OCI-LY7 (cell line): ENCODE results near the gene MRTFB. TPM values are rescaled to one million over a fixed set of nuclear protein-coding genes. Genes with fewer than 3 reads are reported as not detected.
A peak's percentile ranks its signal among the peaks of the same experiment; 100 is the strongest.

Experiments
- BruUV-seq: library from RNA; stranded (reverse); fragments of 400-500 nt; replicated peaks from 2 replicates; lab custom pipeline; 2021; lab: Mats Ljungman, UMichigan
- CTCF ChIA-PET: fragments of 300-600 bp; sonication (Branson Sonifier 250); formaldehyde crosslinking; loops from one replicate; lab custom pipeline; 2022; ENCODE audit warnings: antibody characterized with exemption; ENCODE audit not compliant: unreplicated experiment; lab: Charles Lee
- POLR2A ChIA-PET: fragments of 300-600 bp; sonication (Branson Sonifier 250); formaldehyde crosslinking; loops from one replicate; lab custom pipeline; 2022; ENCODE audit warnings: antibody characterized with exemption; lab: Charles Lee
- DNase-seq: peaks from one replicate; pipeline ENCODE4 v3.0.0-alpha.2; 2015; ENCODE audit warnings: low spot score
- H2AFZ ChIP-seq: fragments of 200-600 bp; sonication (generic), shearing (Covaris generic); 2 replicates; pipeline ENCODE4 v1.6.1; 2014; ENCODE audit warnings: mild to moderate bottlenecking, antibody characterized with exemption, low read length, moderate library complexity
- H3K27ac ChIP-seq: fragments of 200-600 bp; sonication (generic); 2 replicates; pipeline ENCODE4 v1.5.1; 2014; ENCODE audit warnings: mixed run types, low read depth, mild to moderate bottlenecking, moderate library complexity, low read length, inconsistent platforms; ENCODE audit not compliant: poor library complexity, severe bottlenecking
- H3K36me3 ChIP-seq: fragments of 200-600 bp; sonication (generic); 2 replicates; pipeline ENCODE4 v1.6.1; 2014; ENCODE audit warnings: mild to moderate bottlenecking, antibody characterized with exemption, low read length, moderate library complexity, mixed read lengths; ENCODE audit not compliant: insufficient read depth
- H3K4me1 ChIP-seq: fragments of 200-600 bp; sonication (generic); 2 replicates; pipeline ENCODE4 v1.5.1; 2014; ENCODE audit warnings: mild to moderate bottlenecking, low read length; ENCODE audit not compliant: insufficient read depth, poor library complexity, severe bottlenecking
- H3K4me2 ChIP-seq: fragments of 200-600 bp; sonication (generic); 2 replicates; pipeline ENCODE4 v1.6.1; 2014; ENCODE audit warnings: mild to moderate bottlenecking, low read length
- H3K4me3 ChIP-seq: fragments of 200-600 bp; sonication (generic); 2 replicates; pipeline ENCODE4 v1.5.1; 2014; ENCODE audit warnings: mild to moderate bottlenecking, low read depth, low read length; ENCODE audit not compliant: poor library complexity, severe bottlenecking
- H3K79me2 ChIP-seq: fragments of 200-600 bp; sonication (generic); 2 replicates; pipeline ENCODE4 v1.6.1; 2016; ENCODE audit warnings: low read depth, mild to moderate bottlenecking, low read length, moderate library complexity, mixed read lengths; ENCODE audit not compliant: insufficient read depth
- H3K9me2 ChIP-seq: fragments of 200-600 bp; sonication (generic); 2 replicates; pipeline ENCODE4 v1.6.1; 2016; ENCODE audit warnings: mild to moderate bottlenecking, low read length, mixed read lengths; ENCODE audit not compliant: insufficient read depth
- H3K9me3 ChIP-seq: fragments of 200-600 bp; sonication (generic); 2 replicates; pipeline ENCODE4 v1.6.1; 2014; ENCODE audit warnings: mild to moderate bottlenecking, mixed run types, low read length, mixed read lengths
- H4K20me1 ChIP-seq: fragments of 200-600 bp; sonication (generic); 2 replicates; pipeline ENCODE4 v1.6.1; 2014; ENCODE audit warnings: mild to moderate bottlenecking, antibody characterized with exemption, low read length, moderate library complexity, mixed read lengths; ENCODE audit not compliant: insufficient read depth
- EZH2phosphoT487 ChIP-seq: fragments of 200-600 bp; sonication (generic); IDR thresholded peaks from 2 replicates; pipeline ENCODE4 v1.6.1; 2018; ENCODE audit warnings: low read depth, borderline replicate concordance, mild to moderate bottlenecking, mixed run types, antibody characterized with exemption, low read length, moderate library complexity, mixed read lengths
- intact Hi-C: fragments of 100-400 bp; cut with micrococcal nuclease; formaldehyde crosslinking; loops from one replicate; pipeline ENCODE4 v1.10.0; 2022; ENCODE audit not compliant: unreplicated experiment
- total RNA-seq, 2 experiments: library from RNA; depleted of rRNA in 1 of 2; stranded (reverse); fragments of >200 nt in 1 of 2; shearing (Covaris generic) in 1 of 2; gene quantifications; 2 replicates each; pipeline ENCODE4 v1.2.3, GENCODE V29; 2014 to 2022
- TF ChIP-seq, protein P1 (sequence below): fragments of 200-600 bp; sonication (generic); conservative IDR thresholded peaks from 2 replicates; pipeline ENCODE4 v1.5.1; 2014; ENCODE audit warnings: mild to moderate bottlenecking, antibody characterized with exemption, low read length, moderate library complexity, mixed read lengths

Gene MRTFB
- total RNA-seq, 2 experiments from 2014 or later = 8.5 to 21.4 TPM

DNA sequence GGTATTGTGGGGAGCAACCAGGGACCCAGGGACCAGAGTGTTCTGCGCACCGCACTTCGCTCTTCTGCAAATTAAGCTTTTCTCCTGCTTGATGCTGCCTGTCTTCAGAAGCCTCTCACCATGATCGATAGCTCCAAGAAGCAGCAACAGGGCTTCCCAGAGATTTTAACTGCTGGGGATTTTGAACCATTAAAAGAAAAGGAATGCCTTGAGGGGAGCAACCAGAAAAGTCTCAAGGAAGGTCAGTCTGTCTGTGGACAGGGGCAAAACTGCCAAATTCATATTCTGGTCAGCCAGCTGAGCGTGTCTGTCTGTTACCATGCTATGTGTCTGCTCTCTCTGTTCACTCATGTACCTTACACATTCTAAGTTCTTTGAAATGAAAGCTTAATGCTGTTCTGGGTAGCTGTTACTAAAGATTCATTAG is 115.7 kb downstream of the MRTFB start:
- H4K20me1 ChIP-seq = no peaks in the 10 kb centered on the region
- BruUV-seq = no TSS peak
- no peak overlapping the region for H3K4me3 ChIP-seq
- H3K4me2 ChIP-seq = no peak overlapping the region
- no peak overlapping the region for H2AFZ ChIP-seq
- H3K9me3 ChIP-seq = no peaks in the 10 kb centered on the region
- CTCF ChIA-PET = interaction anchor here (0.5 kb wide), 1 partner anchor 363 kb away, joined by 10 read pairs; no protein-coding TSS in a partner anchor
- H3K79me2 ChIP-seq = no peaks in the 10 kb centered on the region
- no peaks in the 10 kb centered on the region for H3K9me2 ChIP-seq
- POLR2A ChIA-PET = interaction anchor here (1.0 to 1.3 kb wide), 2 partner anchors 15 to 18 kb away, joined by 3 read pairs; no protein-coding TSS in a partner anchor
- intact Hi-C loops = no loop called here
- DNase-seq = no peak
- H3K36me3 ChIP-seq = no peaks in the 10 kb centered on the region
- H3K27ac ChIP-seq = no peak overlapping the region
- no peaks in the 10 kb centered on the region for H3K4me1 ChIP-seq
- TF ChIP-seq EZH2phosphoT487 = no peak
- TF ChIP-seq, protein P1, sequence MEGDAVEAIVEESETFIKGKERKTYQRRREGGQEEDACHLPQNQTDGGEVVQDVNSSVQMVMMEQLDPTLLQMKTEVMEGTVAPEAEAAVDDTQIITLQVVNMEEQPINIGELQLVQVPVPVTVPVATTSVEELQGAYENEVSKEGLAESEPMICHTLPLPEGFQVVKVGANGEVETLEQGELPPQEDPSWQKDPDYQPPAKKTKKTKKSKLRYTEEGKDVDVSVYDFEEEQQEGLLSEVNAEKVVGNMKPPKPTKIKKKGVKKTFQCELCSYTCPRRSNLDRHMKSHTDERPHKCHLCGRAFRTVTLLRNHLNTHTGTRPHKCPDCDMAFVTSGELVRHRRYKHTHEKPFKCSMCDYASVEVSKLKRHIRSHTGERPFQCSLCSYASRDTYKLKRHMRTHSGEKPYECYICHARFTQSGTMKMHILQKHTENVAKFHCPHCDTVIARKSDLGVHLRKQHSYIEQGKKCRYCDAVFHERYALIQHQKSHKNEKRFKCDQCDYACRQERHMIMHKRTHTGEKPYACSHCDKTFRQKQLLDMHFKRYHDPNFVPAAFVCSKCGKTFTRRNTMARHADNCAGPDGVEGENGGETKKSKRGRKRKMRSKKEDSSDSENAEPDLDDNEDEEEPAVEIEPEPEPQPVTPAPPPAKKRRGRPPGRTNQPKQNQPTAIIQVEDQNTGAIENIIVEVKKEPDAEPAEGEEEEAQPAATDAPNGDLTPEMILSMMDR = no peak

DNA sequence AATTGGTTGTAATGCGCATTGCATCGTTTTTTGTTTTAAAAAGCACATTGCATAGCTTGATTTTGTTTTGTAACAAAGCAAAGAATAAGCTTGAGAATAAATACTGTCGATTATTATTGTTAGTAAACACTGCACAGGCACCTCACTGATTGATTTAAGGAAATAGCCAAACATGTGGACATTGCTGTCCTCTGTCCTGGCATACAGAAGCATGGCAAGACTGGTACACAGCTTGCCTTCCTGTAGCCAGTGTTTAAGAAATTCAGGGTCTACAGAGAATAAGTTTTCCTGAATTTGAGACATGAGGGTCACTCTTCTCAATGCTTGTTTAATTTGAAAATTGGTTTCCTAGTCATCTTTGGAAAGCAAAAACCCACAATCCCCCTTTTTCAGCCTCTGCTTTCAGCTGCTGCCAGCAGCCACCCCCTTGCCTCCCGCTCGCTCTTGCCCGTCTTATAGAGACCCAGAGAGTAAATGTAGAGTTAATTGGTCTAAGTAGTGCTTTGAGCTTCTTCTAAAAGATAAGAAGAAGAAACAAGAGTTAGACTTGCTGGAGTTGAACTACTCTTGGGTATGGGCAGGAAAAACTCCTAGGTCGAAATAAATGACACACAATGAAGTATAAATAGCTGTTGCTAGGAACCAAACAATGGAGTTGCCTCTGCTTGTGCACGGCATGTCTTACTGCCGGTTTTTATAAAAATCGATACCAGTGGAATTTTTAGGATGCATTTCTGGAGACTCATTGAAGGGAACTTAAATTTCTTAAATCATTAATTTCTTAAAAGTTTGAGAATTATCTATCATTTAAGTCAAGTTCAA is 116.6 kb downstream of the MRTFB start:
- ChIA-PET CTCF (no interaction called here), POLR2A (no interaction called here)
- Histone ChIP-seq H3K4me1 (peaks cover 3% of the 10 kb centered on the region), H3K4me2 (no peak overlapping the region), H3K4me3 (no peak overlapping the region), H3K79me2 (no peaks in the 10 kb centered on the region), H3K9me3 (no peaks in the 10 kb centered on the region), H3K27ac (no peak overlapping the region), H4K20me1 (no peaks in the 10 kb centered on the region), H3K36me3 (no peaks in the 10 kb centered on the region), H2AFZ (no peak overlapping the region), H3K9me2 (no peaks in the 10 kb centered on the region)
- no TSS peak for BruUV-seq
- TF ChIP-seq, protein P1 = no peak
- TF ChIP-seq EZH2phosphoT487 = no peak
- intact Hi-C loops = no loop called here
- no peak for DNase-seq

DNA sequence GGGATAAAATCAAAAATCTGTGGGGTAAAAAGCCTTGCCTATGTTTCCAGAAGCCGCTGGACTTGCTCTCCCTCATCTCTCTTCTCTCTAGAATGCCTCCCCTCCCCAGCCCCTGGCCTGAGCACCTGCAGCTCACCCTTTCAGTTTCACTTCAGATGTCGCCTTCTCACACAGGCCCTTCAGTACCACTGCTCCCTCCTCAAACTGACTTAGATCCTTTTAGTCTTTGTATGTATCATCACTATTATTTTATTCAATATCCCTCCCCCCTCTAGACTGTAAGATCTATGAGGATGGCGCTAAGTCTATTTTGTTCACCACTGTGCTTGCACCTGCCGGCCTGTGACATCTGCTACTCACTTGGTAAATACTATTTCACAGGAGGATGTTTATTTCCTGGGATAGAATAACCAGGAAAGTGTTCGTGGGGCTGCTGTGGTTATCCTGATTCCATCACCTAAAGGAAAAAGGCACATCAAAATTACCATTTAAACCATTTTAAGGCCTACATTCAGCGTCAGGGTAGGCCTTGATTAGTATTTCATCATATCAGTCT is 122.3 kb downstream of the MRTFB start:
- Histone ChIP-seq H3K27ac (peak overlapping the region; percentile 7), H3K79me2 (no peaks in the 10 kb centered on the region), H4K20me1 (no peaks in the 10 kb centered on the region), H3K9me3 (0 out of 2 replicates have a peak, but pooled peaks cover 10% of the 10 kb centered on the region), H2AFZ (no peak overlapping the region), H3K36me3 (no peaks in the 10 kb centered on the region), H3K4me3 (no peak overlapping the region), H3K4me2 (peak overlapping the region; percentile 45), H3K4me1 (peaks cover 29% of the 10 kb centered on the region), H3K9me2 (no peaks in the 10 kb centered on the region)
- no TSS peak for BruUV-seq
- ChIA-PET POLR2A (no interaction called here), CTCF (no interaction called here)
- DNase-seq = peak; percentile 74
- TF ChIP-seq, protein P1 = no peak
- no peak for TF ChIP-seq EZH2phosphoT487
- intact Hi-C loops = no loop called here
